IPS-18a (cell line): ENCODE measurements around the gene ABCA1.

Experiments used
- H3K27ac ChIP-seq: one replicate; pipeline ENCODE4 v1.5.1; 2013; ENCODE audit warnings: low read length
- H3K27me3 ChIP-seq: one replicate; pipeline ENCODE4 v1.6.1; 2013; ENCODE audit warnings: mild to moderate bottlenecking, low read length; ENCODE audit not compliant: control insufficient read depth, insufficient read depth
- H3K36me3 ChIP-seq: one replicate; pipeline ENCODE4 v1.6.1; 2013; ENCODE audit warnings: low read depth, low read length; ENCODE audit not compliant: control insufficient read depth
- H3K4me1 ChIP-seq: one replicate; pipeline ENCODE4 v1.6.1; 2013; ENCODE audit warnings: low read depth, low read length; ENCODE audit not compliant: control insufficient read depth
- H3K4me3 ChIP-seq: one replicate; pipeline ENCODE4 v1.5.1; 2013; ENCODE audit warnings: low read length
- H3K9ac ChIP-seq: one replicate; pipeline ENCODE4 v1.6.1; 2013; ENCODE audit warnings: mild to moderate bottlenecking, low read length, moderate library complexity
- H3K9me3 ChIP-seq: one replicate; pipeline ENCODE4 v1.6.1; 2013; ENCODE audit warnings: low read depth, low read length; ENCODE audit not compliant: control insufficient read depth

The ABCA1 gene

DNA sequence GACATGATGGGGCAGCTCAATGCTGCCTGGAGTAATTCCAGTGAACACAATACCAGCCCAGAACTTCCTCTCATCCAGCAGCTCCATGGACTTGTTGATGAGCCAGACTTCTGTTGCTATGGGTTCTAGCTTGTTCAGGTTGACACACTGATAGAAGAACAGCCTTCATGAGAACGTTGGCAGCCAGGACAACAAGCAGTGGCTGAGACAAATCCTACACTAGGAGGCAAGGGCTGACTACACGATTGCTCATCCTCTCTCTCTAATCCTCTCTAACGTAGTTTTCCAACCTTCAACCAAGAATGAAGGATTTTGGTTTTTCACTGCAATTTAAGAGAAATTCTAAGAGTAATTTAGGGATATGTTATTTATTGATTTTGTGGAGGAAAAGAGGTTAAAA lies 96.3 kb downstream of the ABCA1 start:
- H3K9ac ChIP-seq: no peak overlapping the region
- H3K9me3 ChIP-seq: no peaks in the 10 kb centered on the region
- no peak overlapping the region for H3K4me3 ChIP-seq
- no peaks in the 10 kb centered on the region for H3K27me3 ChIP-seq
- no peaks in the 10 kb centered on the region for H3K4me1 ChIP-seq
- H3K27ac ChIP-seq: no peak overlapping the region
- H3K36me3 ChIP-seq: peaks cover 23% of the 10 kb centered on the region

DNA sequence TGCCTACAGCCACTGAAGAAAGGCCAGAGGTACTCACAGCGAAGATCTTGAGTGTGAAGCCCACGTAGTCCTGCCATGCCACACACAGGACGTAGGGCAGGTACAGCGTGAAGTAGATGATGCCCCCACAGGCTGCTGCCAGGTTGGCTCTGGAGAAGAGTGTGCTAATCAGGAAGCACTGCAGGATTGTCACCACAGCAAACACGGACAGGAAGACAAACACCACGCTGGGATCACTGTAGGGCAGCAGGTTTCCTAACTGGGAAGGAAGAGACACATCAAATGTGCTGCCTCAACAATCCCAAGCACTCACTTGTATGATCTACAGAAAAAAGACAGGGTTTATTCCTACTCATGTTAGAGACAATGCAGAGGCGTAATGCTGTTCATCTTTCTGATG lies 101.0 kb downstream of the ABCA1 start:
- Histone ChIP-seq H3K4me3 (no peak overlapping the region), H3K27me3 (no peaks in the 10 kb centered on the region), H3K4me1 (no peaks in the 10 kb centered on the region), H3K9ac (no peak overlapping the region), H3K36me3 (peaks cover 42% of the 10 kb centered on the region), H3K27ac (no peak overlapping the region), H3K9me3 (no peaks in the 10 kb centered on the region)

DNA sequence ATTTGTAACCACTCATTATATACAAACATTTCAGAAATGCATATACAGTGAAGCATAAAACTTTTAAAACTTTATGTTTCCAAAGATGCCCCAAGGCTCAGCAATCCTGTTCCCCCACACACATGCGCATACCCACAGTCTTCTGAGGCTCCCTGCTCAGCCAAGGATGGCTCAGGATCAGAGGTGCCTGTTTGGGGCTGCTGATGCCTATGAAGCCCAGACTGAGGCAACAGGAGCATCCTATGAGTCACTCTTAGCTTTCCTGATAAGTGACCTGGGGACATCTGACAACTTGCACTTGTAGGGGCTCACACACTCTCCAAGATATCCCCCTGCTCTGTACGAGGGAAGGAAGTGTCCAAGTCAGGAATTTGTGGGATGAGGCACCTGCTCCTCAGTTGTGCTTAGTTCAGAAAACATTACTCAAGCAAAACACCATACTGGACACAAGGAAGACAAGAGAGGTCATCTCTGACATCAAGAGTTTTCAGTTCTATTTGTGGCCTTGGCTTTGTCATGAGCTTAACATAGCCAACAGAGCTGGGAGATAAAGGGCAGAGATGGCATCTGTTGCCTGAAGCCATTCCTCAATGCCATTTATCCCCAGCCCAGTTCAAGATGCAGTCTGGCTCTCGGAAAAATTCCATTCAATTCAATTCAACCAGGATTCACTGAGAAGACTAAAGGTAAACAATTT lies 101.7 kb downstream of the ABCA1 start:
- Histone ChIP-seq H3K9me3 (no peaks in the 10 kb centered on the region), H3K9ac (no peak overlapping the region), H3K27me3 (no peaks in the 10 kb centered on the region), H3K4me3 (no peak overlapping the region), H3K4me1 (no peaks in the 10 kb centered on the region), H3K27ac (no peak overlapping the region), H3K36me3 (peaks cover 42% of the 10 kb centered on the region)

DNA sequence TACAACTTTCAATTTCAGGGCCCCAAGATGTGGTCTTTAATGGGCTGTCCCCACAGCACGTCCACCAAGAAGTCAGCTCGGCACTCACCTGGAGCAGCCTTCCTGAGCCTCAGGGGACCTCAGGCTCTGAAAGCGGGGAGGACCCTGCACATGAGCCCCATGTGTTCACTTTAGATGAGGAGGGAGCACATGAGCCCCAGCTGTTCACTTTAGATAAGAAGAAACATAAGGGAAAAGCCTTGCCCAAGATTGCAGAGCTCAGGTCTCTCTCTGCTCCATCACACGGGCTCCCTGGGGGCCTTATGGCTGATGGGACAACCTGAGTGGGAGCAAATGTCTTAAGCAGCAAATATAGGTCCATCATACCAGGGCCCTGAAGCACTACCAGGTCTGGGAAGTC lies 107.6 kb downstream of the ABCA1 start:
- Histone ChIP-seq H3K36me3 (peaks cover 39% of the 10 kb centered on the region), H3K9ac (no peak overlapping the region), H3K9me3 (no peaks in the 10 kb centered on the region), H3K27me3 (no peaks in the 10 kb centered on the region), H3K4me1 (no peaks in the 10 kb centered on the region), H3K27ac (no peak overlapping the region), H3K4me3 (no peak overlapping the region)

DNA sequence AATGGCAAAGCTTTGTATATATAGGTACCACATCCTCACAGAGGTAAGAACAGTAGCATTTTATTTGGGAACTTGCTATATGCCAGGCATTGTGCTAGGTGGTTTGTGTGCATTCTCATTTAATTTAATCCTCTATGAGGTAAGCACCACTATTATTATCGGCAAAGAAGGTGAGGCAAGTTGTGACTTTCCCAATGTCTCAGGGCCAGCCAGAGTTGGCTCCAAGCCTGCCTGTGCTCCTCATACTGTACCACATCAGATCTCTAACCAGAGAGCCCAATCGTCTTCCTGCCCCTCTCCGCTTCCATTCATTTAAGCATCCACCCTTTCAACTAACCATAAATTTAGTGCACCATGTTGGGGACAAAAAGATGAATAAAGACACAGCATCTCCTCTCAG lies 108.9 kb downstream of the ABCA1 start:
- Histone ChIP-seq H3K9ac (no peak overlapping the region), H3K36me3 (peaks cover 39% of the 10 kb centered on the region), H3K9me3 (no peaks in the 10 kb centered on the region), H3K4me3 (no peak overlapping the region), H3K27me3 (no peaks in the 10 kb centered on the region), H3K27ac (no peak overlapping the region), H3K4me1 (no peaks in the 10 kb centered on the region)

DNA sequence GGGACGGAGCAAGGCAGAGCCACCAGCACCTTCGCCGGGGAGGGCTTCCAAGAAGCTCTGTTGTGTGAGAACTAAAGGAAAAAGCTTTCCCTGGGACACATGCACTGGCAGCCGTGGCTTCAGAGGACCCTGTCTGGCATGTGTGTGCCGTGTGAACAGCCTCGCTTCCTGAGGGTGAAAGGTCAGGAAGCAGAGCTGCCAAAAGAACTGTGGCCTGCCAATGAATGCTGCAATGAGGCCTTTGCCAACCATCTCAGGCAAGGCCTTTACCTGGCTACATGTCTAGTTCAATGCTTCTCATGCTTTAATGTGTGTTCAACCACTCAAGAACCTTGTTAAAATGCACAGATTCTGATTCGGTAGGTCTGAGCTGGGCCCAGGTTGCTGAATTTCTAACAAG lies 110.5 kb downstream of the ABCA1 start:
- no peaks in the 10 kb centered on the region for H3K27me3 ChIP-seq
- no peaks in the 10 kb centered on the region for H3K4me1 ChIP-seq
- H3K27ac ChIP-seq: no peak overlapping the region
- no peak overlapping the region for H3K9ac ChIP-seq
- H3K36me3 ChIP-seq: peaks cover 47% of the 10 kb centered on the region
- no peaks in the 10 kb centered on the region for H3K9me3 ChIP-seq
- no peak overlapping the region for H3K4me3 ChIP-seq

DNA sequence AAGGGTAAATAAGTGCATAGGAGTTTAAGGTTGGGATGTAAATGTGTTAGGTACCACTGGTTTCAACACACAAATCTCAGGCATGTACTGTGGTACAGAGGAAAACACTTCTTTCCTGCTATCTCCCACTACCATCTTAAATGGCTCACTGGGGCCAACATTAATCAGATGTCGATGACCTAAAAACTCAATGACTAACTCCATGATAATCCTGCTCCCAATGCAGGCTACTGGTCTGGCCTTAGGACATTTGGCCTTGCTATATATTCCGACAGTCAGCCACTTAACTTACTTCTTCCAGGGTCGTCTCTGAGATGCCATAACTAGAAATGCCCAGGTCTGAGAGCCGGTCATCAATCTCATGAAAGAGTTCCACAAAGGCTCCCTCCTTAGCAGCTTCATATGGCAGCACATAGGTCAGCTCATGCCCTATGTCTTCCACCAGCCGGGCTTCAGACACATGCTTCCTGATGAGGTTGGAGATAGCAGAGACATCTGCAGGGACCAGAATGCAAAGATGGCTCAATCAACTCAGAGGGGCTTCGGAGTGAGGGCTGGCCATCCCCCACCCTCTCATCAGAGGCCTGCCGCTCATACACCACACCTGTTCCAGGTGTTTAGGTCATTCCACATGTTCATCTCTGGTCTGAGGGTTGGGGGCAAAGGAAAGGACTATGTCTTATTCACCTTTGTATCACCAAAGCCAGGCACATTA lies 111.9 kb downstream of the ABCA1 start:
- Histone ChIP-seq H3K27ac (no peak overlapping the region), H3K4me1 (no peaks in the 10 kb centered on the region), H3K27me3 (no peaks in the 10 kb centered on the region), H3K36me3 (peaks cover 50% of the 10 kb centered on the region), H3K9me3 (no peaks in the 10 kb centered on the region), H3K4me3 (no peak overlapping the region), H3K9ac (no peak overlapping the region)

DNA sequence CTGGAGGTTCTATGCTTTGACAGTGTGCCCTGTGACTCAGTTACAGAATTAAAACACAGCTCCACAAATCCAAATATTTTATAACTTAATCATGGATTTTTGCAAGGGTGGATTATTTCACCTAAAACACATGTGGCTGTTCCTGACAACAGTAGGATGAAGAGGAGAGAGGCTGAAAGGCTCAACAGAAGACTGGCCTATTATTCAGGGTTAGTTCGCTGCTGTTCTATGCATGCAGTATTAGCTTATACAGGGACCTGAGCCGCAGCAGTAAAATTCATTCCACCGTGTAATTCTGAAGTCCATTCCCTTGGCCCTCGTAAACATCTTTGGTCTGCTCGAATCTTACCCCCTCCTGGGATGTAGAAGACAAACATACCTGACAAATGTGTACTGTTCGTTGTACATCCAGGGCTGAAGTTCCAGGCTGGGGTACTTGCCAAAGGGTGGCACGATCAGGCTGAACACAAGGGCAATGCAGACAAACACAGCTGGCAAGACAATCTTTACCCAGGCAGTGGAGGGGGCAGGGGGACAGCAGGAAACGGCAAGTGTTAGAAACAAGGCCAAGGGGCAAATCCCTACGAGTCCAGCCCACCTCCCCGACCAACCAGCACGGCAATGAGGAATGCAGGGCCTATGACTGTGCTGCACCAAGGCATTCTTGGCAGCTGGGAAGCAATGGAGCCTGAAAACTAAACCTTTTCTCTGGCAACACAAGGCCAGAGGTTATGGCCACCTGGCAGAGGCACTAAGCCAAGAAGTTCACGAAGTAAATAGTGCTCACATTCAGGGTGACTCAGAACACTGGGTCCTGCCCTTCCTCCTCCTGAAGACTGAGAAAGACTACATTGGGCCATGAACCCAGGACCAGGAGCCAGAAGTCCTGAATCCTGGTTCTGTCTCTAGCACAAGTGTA lies 117.3 kb downstream of the ABCA1 start:
- H3K27me3 ChIP-seq: no peaks in the 10 kb centered on the region
- H3K4me3 ChIP-seq: no peak overlapping the region
- no peaks in the 10 kb centered on the region for H3K4me1 ChIP-seq
- H3K36me3 ChIP-seq: peaks cover 26% of the 10 kb centered on the region
- no peak overlapping the region for H3K9ac ChIP-seq
- H3K27ac ChIP-seq: no peak overlapping the region
- H3K9me3 ChIP-seq: no peaks in the 10 kb centered on the region

DNA sequence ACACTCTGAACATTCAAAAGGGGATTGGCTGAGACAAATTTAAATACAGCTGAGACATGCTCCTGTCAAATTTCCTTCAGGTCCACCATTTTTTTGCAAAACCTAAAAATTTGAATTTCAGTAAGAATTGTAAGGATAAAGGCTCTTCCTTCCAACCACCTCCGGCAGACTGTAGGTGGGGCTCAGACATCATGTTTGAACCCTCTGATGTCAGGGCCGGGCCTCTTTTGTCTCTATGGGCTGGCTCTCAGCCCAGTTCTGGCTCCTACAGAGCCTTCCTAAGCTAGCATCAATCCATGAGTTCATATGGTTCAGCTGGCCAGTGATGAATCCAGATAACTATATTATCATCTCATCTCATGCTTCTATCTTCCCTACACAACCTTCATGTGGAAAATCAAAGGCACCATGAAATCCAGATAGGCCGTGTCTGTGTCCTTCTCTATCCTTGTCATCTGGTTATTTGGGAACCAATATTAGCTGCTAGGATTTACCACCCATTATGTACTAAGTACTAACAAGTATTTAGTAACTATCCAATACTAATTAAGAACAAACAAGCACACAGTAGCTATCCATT lies 119.8 kb downstream of the ABCA1 start:
- Histone ChIP-seq H3K4me3 (no peak overlapping the region), H3K4me1 (no peaks in the 10 kb centered on the region), H3K9me3 (no peaks in the 10 kb centered on the region), H3K27ac (no peak overlapping the region), H3K36me3 (peaks cover 10% of the 10 kb centered on the region), H3K9ac (no peak overlapping the region), H3K27me3 (no peaks in the 10 kb centered on the region)

DNA sequence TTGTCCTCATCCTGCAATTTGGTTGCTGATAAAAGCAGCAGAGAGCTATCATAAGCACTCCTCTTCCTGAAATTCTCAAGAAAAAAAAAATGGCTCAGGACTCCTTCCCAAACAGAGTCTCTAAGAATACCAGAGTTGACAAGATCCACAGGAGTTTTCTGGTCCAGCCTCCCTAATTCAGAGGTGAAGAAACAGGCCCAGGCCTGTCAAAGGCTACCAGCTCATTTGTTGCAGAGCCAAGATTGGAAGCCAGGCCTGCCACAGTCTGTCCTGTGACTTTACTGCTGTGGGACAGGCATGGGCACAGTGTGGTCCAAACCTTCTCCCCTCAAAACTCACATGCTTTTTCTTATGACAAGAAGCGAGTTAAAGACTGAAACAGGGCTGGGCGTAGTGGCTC lies 122.5 kb downstream of the ABCA1 start:
- Histone ChIP-seq H3K9ac (no peak overlapping the region), H3K27me3 (no peaks in the 10 kb centered on the region), H3K4me3 (no peak overlapping the region), H3K4me1 (no peaks in the 10 kb centered on the region), H3K27ac (no peak overlapping the region), H3K9me3 (no peaks in the 10 kb centered on the region), H3K36me3 (peaks cover 3% of the 10 kb centered on the region)

DNA sequence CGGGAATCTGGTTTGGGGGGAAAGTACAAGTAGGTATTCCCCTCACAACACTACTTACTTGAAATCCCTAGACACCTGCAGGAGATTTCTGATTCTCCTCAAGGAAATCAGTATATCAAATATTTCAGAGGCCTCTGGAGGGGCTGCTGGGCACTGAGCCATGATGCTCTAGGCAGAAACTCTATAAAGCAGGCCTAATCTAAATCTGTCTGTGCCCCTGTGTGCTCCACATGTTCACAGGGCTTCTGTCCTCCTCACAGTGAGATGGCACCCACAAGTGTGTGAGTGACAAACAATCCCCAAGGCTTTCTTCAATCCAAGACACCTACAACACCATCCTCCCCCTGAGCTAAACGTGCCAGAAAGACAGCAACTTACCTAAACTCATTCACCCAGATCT lies 125.0 kb downstream of the ABCA1 start:
- H3K4me1 ChIP-seq: no peaks in the 10 kb centered on the region
- peaks cover 15% of the 10 kb centered on the region for H3K36me3 ChIP-seq
- no peak overlapping the region for H3K9ac ChIP-seq
- no peak overlapping the region for H3K4me3 ChIP-seq
- no peaks in the 10 kb centered on the region for H3K27me3 ChIP-seq
- H3K27ac ChIP-seq: no peak overlapping the region
- H3K9me3 ChIP-seq: no peaks in the 10 kb centered on the region
